Measurements from ENCODE around the gene SBK2. TPM values are rescaled to one million over a fixed set of nuclear protein-coding genes. Genes with fewer than 3 reads are reported as not detected.

The SBK2 gene
- total and polyA plus RNA-seq, 9 of the 15 experiments (the other 6 are each of a cell fraction or from before 2014, with no cell fraction given), result not detected

DNA sequence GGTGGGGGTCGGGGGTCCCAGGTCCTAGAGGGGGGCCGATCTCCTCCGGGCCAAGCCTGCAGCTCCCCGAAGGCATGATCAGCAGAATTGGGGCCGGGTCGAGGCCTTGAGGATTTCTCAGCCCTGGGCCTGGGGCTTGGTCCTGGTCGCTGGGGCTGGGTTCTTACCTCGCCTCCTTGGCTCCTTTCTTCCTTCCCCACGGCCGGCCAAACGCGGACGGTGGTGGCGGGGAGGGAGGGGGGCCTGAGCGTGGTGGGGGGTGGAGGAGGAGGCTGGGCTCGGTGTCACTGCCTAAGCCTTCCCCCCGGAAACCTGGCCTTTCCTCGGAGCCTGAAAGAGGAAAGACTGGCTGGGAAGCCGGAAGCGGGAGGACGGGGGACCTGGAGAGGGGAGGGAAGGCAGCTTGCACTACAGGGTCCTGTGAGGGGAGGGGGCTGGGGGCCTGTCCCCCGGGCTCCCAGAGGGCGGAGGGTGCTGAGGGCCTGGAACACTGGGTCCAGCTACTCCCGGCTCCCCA lies 43.8 kb upstream of the SBK2 start, which contains the start of gene ZNF579 (continued):
- TF ChIP-seq NFE2L1 (tag; IDR thresholded peaks at IDR 0.05; ENCODE audit: borderline replicate concordance, low read depth) (no peak), CBX5 (IDR thresholded peaks at IDR 0.05; ENCODE audit: borderline replicate concordance, low read depth) (peak; percentile 28; the same call in 1 of the 2 replicates), L3MBTL2 (IDR thresholded peaks at IDR 0.05) (no peak), ZNF707 (CRISPR knock-in tag; conservative IDR thresholded peaks at IDR 0.05) (no peak), NFATC3 (IDR thresholded peaks at IDR 0.05) (no peak), ZZZ3 (IDR thresholded peaks at IDR 0.05) (no peak), ZNF778 (CRISPR knock-in tag; IDR thresholded peaks at IDR 0.05) (no peak), EZH2 (IDR thresholded peaks at IDR 0.05; ENCODE audit: borderline replicate concordance, low read depth, low read length) (no peak), PHB (CRISPR knock-in tag; IDR thresholded peaks at IDR 0.05) (no peak), STAT5B (CRISPR knock-in tag; IDR thresholded peaks at IDR 0.05) (no peak), RFX7 (CRISPR knock-in tag; IDR thresholded peaks at IDR 0.05) (no peak), SMAD4 (CRISPR knock-in tag; conservative IDR thresholded peaks at IDR 0.05) (no peak), CHD4 (IDR thresholded peaks at IDR 0.05; ENCODE audit: insufficient read depth, insufficient replicate concordance, low read depth, low read length, poor library complexity, severe bottlenecking) (no peak), SRSF3 (IDR thresholded peaks at IDR 0.05; ENCODE audit: insufficient read depth, low read length) (no peak), PML (IDR thresholded peaks at IDR 0.05; ENCODE audit: low read length) (no peak), THRAP3 (IDR thresholded peaks at IDR 0.05; ENCODE audit: borderline replicate concordance) (no peak), MYC (IDR thresholded peaks at IDR 0.05; ENCODE audit: low read depth, low read length) (no peak; the same call in 1 of the 2 replicates), MYC (CRISPR knock-in tag; IDR thresholded peaks at IDR 0.05; ENCODE audit: borderline replicate concordance, low read depth) (0 out of 2 replicates have a peak, but pooled peaks have one; percentile 41)
- TF ChIP-seq, protein P1, sequence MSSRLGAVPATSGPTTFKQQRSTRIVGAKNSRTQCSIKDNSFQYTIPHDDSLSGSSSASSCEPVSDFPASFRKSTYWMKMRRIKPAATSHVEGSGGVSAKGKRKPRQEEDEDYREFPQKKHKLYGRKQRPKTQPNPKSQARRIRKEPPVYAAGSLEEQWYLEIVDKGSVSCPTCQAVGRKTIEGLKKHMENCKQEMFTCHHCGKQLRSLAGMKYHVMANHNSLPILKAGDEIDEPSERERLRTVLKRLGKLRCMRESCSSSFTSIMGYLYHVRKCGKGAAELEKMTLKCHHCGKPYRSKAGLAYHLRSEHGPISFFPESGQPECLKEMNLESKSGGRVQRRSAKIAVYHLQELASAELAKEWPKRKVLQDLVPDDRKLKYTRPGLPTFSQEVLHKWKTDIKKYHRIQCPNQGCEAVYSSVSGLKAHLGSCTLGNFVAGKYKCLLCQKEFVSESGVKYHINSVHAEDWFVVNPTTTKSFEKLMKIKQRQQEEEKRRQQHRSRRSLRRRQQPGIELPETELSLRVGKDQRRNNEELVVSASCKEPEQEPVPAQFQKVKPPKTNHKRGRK (tag; IDR thresholded peaks at IDR 0.05), result no peak
- TF ChIP-seq, protein P2, sequence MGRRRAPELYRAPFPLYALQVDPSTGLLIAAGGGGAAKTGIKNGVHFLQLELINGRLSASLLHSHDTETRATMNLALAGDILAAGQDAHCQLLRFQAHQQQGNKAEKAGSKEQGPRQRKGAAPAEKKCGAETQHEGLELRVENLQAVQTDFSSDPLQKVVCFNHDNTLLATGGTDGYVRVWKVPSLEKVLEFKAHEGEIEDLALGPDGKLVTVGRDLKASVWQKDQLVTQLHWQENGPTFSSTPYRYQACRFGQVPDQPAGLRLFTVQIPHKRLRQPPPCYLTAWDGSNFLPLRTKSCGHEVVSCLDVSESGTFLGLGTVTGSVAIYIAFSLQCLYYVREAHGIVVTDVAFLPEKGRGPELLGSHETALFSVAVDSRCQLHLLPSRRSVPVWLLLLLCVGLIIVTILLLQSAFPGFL (CRISPR knock-in tag; IDR thresholded peaks at IDR 0.05), result no peak
- TF ChIP-seq, protein P3, sequence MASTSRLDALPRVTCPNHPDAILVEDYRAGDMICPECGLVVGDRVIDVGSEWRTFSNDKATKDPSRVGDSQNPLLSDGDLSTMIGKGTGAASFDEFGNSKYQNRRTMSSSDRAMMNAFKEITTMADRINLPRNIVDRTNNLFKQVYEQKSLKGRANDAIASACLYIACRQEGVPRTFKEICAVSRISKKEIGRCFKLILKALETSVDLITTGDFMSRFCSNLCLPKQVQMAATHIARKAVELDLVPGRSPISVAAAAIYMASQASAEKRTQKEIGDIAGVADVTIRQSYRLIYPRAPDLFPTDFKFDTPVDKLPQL (IDR thresholded peaks at IDR 0.05; ENCODE audit: extremely low read depth, insufficient read length), result no peak
